Stimulated activated CD4-positive, alpha-beta T cell treated with anti-CD3 and anti-CD28 coated beads, Interleukin-12 subunit alpha, Interleukin-12 subunit beta, amount 100 ng/mL, for 24 hours (primary cell): ENCODE measurements around the gene BIN1.
"Not testable (repeated sequence)": the region's sequence is repeated elsewhere in the genome, so short reads cannot be mapped to it uniquely, and the experiment has no call there.

Source experiments
- DNase-seq, 2 experiments: peaks; one replicate each; pipeline ENCODE4 v3.0.0-alpha.2; 2020; ENCODE audit warnings: low read depth in 2 of 2

BIN1 gene

DNA sequence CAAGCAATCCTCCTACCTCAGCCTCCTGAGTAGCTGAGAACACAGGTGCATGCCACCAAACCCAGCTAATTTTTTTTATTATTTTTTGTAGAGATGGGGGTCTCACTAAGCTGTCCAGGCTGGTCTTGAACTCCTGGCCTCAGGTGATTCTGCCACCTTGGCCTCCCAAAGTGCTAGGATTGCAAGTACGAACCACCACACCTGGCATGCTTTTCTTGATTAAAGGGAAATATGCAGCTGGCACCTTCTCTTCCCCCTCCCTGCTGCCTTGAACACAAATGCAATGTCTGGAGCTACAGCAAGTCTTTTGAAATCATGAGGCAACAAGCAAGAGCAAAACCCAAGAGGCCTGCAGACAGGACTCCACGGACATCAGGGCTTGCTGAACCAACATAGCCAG is 26.8 kb upstream of the BIN1 start:
- no peak for DNase-seq

DNA sequence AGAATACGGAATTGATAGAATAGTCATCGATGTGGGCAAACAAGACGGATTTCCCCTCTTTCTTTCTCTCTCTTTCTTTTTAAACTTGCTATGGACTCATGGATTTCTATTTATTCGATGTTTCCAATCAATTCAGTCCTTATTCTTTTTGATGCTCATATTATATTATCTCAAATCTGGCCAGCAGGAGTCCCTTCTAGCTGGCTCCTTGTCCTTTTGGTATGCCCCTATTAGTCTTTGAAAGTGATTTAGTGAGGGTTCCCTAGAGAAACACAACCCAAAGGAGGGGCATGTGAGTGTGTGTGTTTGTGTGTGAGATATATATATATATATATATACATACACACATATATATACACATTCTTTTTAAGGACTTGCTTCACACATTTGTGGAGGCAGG is 23.5 kb upstream of the BIN1 start:
- no peak for DNase-seq

DNA sequence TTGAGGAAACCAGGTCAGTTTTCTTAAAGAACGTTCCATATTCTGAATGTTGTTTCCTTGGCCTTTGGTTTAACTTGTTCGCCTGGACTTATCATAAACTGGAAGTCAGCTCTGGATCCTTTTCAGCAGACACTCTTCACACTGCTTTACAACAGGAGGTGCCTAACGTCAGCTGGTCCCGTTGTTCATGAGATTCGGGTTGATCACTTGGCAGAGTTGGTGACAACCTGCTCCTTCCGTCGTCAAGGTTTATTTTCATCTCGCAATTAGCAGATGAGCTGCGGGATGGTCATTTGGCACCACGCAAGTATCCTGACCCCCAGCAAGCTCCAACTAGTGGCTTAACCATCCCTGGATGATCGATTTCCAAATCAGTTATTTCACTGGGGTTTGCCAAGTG is 23.0 kb upstream of the BIN1 start:
- DNase-seq = no peak

DNA sequence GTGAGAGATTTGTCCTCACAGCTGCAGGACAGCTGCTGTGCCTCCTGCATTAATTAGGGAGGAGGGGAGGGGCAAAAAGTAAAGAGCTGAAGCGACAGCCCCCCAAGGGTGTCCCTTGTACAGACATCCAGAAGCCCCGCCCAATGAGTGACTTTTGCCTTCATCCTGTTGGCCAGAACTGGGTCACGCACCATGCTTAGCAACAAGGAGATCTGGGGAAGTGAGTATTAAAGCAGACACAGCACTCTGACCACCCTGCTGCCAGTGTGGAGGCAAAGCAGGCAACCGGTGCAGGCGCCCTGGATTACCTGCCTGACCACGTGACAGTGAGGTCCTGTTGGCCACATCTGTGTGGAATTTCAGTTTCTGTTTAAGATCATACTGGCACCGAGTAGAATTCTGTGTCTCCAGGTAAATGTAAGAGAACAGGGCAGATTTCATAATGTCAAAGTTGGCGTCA is 21.5 kb upstream of the BIN1 start:
- DNase-seq = no peak

DNA sequence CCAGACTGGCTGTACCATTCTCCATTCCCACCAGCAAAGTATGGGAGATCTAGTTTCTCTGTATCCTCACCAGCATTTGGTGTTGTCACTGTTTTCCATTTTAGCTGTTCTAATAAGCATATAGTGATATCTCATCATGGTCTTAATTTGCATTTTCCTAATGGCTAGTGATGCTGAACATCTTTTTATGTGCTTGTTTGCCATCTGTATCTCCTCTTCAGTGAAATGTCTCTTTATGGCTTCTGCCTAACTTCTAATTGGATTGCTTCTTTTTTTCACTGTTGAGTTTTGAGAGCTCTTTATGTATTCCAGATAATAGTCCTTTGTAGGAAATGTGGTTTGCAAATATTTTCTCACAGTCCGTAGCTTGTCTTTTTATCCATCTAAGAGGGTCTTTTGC is 18.9 kb upstream of the BIN1 start:
- DNase-seq = no peak

DNA sequence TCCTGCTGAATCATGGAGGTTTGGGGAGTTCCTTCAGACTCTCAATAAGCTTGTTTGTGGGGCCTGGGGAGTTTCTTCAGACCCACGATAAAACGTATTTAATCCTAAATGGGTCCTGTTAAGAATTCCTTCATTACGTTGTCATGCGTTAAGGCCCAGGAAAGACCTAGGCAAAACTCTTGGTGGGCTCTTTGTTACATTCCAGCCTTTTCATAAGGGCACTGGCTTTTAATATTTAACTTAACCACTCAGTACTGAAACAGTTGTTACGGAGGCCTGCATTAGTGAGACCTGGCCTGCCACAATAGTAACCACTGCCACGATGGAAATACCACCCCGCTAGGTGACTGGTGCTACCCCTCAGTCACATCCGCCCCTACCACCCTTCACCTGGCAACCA is 17.5 kb upstream of the BIN1 start:
- DNase-seq = no peak

DNA sequence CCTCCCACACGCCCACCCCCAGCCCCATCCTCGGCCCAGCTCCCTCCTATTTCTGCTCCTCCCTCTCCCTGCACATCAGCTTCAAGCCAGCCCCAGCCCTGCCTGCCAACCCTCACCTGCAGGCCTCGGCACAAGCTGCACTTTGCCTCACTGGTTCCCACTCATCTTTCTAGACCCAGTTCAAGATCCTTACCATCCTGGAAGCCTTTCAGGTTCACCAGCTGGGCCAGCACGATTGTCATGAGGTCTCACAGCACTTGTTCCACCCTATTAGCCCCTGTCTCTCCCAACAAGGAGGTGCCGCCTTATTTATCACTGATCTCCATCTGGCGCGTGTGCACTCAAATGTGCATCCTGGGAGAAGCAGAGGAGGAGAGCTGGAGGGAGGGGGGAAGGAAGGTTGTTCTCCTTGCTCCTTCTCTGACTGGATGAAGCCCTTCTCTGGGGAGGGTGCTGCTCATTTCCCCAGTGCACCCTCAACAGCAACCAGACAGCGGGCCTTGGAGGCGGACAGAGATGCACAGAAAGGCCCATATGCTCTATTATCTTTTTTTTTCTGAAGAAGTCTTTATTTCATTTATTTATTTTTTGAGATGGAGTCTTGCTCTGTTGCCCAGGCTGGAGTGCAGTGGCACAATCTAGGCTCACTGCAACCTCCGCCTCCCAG is 15.5 kb upstream of the BIN1 start:
- no peak for DNase-seq

DNA sequence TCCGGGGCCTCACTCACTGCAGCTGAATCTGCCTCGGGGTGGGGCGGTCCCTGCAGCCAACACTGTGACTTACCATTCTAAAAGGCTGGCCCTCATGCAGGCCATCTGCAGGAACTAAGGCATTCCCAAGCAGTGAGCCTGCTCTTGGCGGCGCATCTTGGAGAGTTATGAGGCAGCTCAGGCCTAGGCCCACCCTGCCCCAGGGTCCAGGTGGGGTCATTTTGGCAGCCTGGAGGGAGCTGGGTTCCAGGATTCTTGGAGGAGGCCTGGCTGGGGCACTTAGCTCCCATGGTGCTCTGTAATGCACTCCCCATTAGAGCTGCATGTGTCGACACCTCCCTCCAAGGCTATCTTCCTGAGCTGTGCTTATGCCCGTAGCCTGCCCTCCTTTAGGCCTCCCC is 14.8 kb upstream of the BIN1 start:
- DNase-seq = no peak

DNA sequence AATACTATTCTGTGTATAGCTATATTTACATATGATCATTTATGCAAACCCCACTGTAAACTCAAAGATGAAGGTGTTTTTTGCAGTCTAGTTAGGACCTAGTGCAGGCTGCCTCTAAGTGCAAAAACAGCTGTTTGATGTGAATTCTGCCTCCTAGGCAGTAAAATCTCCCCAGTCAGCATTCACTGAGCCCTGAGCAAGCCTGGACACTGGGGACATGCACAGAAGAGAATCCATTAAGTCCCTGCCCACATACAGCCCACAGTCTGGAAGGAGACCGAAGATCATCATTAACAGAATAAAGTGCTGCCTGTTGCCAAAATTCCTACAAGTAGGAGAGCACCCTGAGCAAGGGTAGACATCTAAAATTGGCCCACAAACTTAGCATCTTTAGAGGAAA is 14.4 kb upstream of the BIN1 start:
- no peak for DNase-seq

DNA sequence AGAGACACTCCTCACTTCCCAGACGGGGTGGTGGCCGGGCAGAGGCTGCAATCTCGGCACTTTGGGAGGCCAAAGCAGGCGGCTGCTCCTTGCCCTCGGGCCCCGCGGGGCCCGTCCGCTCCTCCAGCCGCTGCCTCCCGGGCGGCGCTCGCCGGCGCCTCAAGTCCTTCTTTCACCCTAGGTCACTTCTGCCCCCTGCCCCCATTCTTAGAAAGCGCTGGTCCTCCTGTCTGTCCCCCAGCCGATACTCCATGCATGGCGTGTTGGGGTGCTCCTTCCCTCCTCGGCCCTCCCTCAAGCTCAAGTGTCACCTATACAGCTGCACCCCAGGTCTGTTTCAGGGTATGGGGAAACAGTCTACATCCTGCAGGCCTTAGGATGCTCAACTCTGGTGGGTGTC is 13.5 kb upstream of the BIN1 start:
- not testable (repeated sequence) for DNase-seq

DNA sequence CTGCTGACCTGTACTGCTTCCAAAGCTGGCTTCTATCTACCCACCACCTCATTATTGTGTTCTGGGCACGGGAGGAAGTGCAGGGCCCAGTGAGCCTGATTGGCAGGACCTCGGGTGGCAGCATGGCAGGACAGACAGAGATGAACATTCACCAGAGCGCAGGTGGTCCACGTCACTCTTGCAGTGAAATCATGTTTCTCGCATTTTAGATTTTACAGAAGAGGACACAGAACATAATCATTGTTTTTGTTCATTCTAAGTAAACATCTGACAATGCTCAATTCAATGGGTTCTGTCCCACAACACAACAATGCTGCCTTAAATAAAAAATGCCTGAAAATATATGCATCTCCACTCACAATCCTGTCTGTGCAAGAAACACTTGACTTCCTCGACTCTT is 11.5 kb upstream of the BIN1 start:
- DNase-seq = no peak

DNA sequence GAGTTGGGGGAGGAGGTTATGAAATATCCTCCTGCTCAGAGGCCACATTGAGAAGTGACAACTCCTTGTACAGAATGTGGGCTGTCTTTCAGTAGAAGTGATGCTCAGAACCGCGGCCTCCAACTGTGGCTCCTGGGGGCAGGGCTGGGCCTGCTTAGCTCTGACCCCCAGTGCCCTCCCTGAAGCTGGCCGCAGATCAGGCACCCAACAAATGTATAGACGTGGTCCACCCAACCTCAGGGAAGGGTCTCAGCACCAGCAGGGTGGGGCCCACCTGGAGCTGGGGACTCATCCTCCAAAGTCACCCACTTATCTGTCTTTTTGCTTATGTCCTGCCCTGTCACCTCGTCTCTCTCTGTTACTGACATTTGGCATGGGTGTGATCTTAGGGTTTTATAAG is 11.1 kb upstream of the BIN1 start:
- DNase-seq = no peak

DNA sequence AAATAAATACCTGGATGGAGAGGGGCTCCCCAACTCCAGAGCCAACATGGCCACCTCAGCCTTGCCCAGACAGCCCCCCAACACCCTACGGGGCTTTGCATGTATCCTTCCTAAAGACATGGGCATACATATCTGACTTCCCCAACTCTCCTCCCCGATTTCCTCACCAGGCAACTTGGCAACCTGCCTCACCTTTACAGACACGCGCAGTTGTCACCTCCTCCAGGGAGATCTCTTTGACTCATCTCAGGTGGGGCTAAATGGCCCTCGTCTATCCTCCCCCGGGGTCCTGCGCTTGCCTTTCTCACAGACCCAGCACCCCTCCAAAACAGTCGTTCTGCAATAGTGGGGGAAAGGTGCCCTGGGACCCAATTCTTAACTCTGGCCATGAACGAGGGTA is 10.6 kb upstream of the BIN1 start:
- no peak for DNase-seq

DNA sequence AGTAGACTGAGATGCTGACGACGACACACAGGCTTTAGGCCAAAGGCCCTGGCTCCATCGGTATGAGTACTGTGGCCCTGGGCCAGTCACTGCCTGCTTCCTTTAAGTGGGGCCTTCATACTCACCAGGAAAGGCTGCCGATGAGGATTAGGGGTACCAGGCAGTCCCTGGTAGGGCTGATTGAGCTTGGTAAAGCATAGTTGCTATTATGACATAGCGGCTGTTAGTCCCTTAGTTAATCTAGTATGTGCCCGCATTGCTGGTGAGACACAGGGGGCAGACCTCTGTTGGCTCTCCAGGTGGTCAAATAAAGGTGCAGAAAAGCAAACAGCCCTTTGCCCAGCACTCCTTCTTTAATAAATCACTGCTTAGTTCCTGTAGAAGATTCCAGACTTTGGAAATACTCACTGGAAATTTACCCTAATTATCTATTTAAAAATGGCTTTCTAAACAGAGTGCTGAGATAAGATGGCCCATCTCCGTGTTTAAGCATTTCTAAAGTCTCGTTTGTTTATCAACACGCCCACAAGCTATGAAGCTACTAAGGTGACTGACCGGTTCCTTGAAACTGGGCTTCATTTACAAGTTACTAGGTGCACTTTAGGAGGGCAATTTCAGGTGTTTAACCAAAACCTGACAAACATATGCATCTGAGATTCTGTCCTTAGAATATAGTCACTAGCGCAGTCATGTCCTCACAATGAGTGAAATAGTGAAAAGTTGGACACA is 8.7 kb upstream of the BIN1 start:
- DNase-seq = no peak

DNA sequence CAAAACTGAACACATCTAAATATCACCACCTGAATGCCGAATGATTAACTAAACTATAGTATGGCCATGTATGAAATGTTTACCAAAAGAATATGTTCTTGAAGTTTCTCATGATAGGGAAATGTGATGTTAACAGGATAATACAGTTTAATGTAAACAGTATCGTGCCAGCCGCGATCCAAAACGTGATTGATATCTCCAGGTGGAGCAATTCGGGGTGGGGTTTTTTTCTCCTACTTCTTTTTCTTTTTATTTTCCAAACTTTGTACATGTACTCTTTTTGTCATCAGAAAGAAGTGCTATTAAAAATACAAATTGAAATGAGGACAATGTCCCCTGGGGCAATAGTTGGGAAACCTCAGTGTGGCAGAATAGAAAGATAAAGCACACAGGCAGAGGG is 4.0 kb upstream of the BIN1 start:
- DNase-seq = no peak

DNA sequence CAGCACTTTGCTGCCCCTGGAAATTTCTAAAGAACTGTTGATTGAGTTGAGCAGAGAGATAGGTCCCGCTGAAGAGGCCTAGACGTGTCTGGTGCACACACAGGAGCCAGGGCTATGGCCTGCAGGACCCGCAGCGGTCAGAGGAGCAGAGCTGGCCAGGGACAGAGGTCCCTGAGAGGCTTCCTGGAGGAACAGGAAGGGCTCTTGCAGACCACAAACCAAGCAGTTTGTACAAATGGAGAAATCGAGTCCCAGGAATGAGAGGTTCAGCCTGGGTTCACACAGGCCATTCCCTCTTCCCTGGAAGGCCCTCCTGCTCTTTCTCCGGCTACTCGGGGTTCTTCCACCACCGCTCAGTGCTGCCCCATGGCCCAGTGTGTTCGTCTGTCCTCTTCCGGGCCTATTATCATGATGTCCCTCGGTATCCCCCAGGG is 1.2 kb upstream of the BIN1 start:
- no peak for DNase-seq

DNA sequence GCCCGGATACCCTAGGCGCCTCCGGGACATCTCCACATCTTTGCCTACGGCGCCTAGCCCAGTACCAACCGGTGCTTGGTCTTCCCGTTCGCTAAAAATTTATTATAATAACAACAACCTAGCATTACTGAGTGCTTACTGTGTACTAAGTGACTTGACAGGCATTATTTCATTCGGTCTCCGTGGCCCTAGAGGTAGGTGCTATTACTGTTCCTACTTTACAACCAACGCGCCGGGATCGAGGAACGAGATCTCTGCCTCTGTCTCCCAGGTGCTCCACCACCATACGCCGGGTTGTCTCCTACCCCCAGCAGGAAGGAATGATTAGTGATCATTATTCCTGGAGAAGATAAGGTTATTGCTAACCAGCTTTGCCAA is 657 bp upstream of the BIN1 start:
- DNase-seq = no peak

DNA sequence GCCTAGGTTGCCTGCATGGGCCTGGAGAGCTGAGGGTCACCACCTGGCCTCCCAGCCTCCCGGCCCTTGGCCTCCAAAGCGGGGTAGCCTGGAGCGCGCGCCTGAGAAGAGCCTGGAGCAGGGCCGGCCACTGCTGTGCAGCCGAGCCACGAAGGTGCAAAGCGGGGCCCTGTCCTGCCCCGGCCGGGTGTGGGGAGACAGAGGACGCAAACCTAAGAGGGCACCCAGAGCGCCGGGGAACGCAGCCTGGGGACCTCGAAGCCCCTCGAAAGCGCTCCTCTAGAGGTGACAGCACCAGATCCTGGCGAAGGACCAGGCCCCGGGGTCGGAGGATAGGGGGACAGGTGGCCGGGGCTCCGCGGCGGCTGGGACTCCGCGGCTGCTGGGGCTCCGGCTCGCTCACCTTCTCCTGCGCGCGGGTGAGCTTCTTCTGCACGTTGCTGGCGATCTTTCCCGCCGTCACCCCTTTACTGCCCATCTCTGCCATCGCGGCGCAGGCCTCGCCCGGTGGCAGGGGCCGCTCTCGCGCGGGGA is 430 bp downstream of the BIN1 start:
- no peak for DNase-seq

DNA sequence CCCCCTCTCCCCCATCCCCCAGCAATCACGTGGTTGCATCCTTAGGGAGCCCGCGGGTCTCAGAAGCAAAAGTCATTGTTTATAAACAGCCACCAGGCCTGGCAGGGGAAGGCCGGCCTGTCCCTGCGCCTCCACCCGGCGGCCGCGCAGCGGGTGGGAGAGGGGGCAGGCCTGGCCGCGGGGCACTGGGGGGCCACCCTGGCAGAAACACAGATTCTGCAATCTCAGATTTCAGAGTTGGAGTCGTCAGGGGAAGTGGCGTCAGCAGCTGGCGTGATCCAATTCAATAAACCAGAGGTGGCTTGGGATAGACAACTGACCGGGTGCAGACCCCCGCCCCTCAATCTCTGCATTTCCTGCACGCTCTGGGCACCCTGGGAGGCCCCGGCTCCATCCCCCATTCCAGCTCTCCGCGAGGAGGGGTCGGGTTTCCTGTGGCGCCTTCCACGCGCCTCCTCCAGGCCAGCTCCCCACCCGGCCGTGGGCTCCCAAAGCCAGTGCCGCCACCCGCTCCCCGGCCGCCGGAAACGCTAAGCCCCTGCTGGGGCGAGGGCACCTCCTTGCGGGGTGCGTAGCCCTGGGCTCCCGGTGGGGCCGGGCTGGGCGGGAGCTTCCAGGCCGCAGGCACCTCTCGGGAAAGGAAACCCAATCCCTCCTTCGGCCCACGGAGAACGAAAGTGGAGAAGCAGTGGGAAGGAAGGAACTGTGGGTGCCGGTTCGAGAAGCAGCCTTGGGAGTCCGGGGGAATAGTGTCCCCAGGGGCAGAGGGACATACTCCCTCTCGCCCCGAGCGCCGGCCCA is 1.1 kb downstream of the BIN1 start:
- no peak for DNase-seq

DNA sequence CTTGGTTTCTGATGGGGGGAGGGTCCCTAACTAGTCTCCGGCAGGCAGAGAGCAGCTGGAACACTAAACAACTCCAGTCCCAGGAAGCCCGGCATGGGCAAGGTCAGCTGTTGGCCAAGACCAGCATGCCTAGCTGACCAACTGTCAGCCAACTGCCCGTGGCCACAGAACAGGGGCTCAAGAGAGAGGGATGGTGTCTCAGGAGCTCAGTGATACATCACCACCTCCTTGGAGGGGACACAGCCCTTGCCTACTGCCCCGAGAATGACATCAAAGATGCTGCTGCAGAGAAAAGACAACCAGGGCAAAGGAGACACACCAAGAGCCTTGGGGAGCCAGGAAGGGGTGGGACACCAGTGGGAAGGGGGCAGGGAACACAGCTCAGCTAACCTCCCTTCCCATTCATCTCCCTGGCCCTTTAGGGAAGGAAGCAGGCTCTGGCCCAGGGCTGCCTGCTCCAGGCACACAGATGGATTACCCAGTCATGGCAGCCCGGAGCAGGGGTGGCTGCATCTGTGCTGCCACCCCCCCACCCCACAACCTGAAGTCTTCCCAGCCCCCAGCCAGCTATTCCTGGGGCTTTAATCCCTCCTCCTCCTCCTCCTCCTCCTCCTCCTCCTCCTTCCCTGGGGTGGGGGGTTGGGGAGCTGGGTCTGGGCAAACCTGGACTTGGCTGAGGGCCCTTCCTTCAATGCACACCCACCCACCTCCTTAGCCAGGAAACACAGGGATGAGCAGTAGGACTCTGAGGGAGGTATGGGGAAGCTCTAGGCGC is 1.9 kb downstream of the BIN1 start:
- DNase-seq = no peak

DNA sequence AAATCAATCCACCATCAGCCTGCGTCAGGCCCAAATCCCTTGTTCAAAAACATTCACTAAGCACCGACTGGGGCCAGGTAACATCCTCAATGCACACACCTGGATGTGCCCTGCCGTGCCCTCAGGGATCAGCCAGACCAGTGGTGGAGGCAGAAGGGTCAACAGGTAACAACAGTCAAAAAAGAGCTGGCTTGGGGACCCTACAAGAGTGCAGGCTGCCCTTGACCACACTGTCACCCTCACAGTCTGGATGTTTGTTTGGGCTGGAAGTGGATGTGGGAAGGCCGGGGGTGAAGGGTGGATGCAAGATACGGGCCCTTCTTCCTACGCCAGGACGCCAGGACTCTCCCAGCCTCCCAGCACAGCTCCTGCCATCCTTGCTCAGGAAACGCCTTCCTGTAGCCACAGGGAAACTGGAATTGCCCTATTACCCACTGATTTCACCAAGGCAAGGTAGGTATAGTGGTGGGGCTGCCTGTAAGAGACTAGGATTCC is 2.7 kb downstream of the BIN1 start:
- DNase-seq = no peak
